Liver (tissue), 9 donors: ENCODE measurements around the gene PLXNA3. TPM values are rescaled to one million over a fixed set of nuclear protein-coding genes. Genes with fewer than 3 reads are reported as not detected.

ENCODE experiments used
- DNase-seq: peaks from one replicate; pipeline ENCODE4 v3.0.0-alpha.2; 2017; ENCODE audit warnings: low spot score
- H3K27ac ChIP-seq, 2 donors: one replicate each; pipeline ENCODE4 v1.7.0; 2013; ENCODE audit warnings: inconsistent platforms in 2 of 2, low read length in 2 of 2, control low read depth in 1 of 2, low read depth in 1 of 2, mild to moderate bottlenecking in 1 of 2
- H3K27me3 ChIP-seq, 4 donors: one replicate each; pipeline versions ENCODE4 v1.6.1 to v1.7.0; 2013; ENCODE audit warnings: low read length in 3 of 4, inconsistent platforms in 1 of 4, mild to moderate bottlenecking in 1 of 4, moderate library complexity in 1 of 4; ENCODE audit not compliant: control insufficient read depth in 4 of 4, insufficient read depth in 4 of 4
- H3K36me3 ChIP-seq, 4 donors: one replicate each; pipeline versions ENCODE4 v1.6.1 to v1.7.0; 2013; ENCODE audit warnings: low read length in 3 of 4, mild to moderate bottlenecking in 3 of 4, low read depth in 1 of 4, moderate library complexity in 1 of 4; ENCODE audit not compliant: control insufficient read depth in 4 of 4, insufficient read depth in 3 of 4
- H3K4me1 ChIP-seq, 4 donors: one replicate each; pipeline versions ENCODE4 v1.6.1 to v1.7.0; 2013; ENCODE audit warnings: low read length in 3 of 4, mild to moderate bottlenecking in 3 of 4, moderate library complexity in 1 of 4; ENCODE audit not compliant: control insufficient read depth in 4 of 4, insufficient read depth in 4 of 4
- H3K4me3 ChIP-seq, 3 donors: one replicate each; pipeline versions ENCODE4 v1.6.1 to v1.7.0; 2013; ENCODE audit warnings: low read length in 3 of 3, control low read depth in 1 of 3, low read depth in 1 of 3, mild to moderate bottlenecking in 1 of 3
- H3K9ac ChIP-seq, 2 donors: one replicate each; pipeline ENCODE4 v1.7.0; 2013; ENCODE audit warnings: low read length in 2 of 2, mild to moderate bottlenecking in 2 of 2, moderate library complexity in 2 of 2, control low read depth in 1 of 2, low read depth in 1 of 2
- H3K9me3 ChIP-seq, 4 donors: one replicate each; pipeline versions ENCODE4 v1.6.1 to v1.7.0; 2013; ENCODE audit warnings: low read length in 3 of 4; ENCODE audit not compliant: control insufficient read depth in 4 of 4
- EGR1 ChIP-seq, 2 donors: IDR thresholded peaks; 2 replicates each; pipeline ENCODE4 v1.6.1; 2016 to 2018; ENCODE audit warnings: antibody characterized with exemption in 2 of 2, low read depth in 2 of 2
- FOXA1 ChIP-seq: IDR thresholded peaks from 2 replicates; pipeline ENCODE4 v1.6.1; 2016; ENCODE audit warnings: antibody characterized with exemption
- FOXA2 ChIP-seq: IDR thresholded peaks from 2 replicates; pipeline ENCODE4 v1.6.1; 2016; ENCODE audit warnings: antibody characterized with exemption
- GABPA ChIP-seq, 2 donors: IDR thresholded peaks in 1 of 2; conservative IDR thresholded peaks in 1 of 2; 2 replicates each; pipeline ENCODE4 v1.6.1; 2016; ENCODE audit warnings: antibody characterized with exemption in 2 of 2, mild to moderate bottlenecking in 1 of 2, moderate library complexity in 1 of 2
- HNF4A ChIP-seq, 2 donors: conservative IDR thresholded peaks; 2 replicates each; pipeline ENCODE4 v1.6.1; 2016; ENCODE audit warnings: antibody characterized with exemption in 2 of 2, mild to moderate bottlenecking in 2 of 2
- HNF4G ChIP-seq: IDR thresholded peaks from 2 replicates; pipeline ENCODE4 v1.6.1; 2016; ENCODE audit warnings: antibody characterized with exemption
- JUND ChIP-seq, 2 donors: IDR thresholded peaks; 2 replicates each; pipeline ENCODE4 v1.6.1; 2016; ENCODE audit warnings: antibody characterized with exemption in 2 of 2
- NR2F2 ChIP-seq: IDR thresholded peaks from 2 replicates; pipeline ENCODE4 v1.6.1; 2016; ENCODE audit warnings: antibody characterized with exemption
- RAD21 ChIP-seq, 2 donors: IDR thresholded peaks; 2 replicates each; pipeline ENCODE4 v1.6.1; 2016; ENCODE audit warnings: antibody characterized with exemption in 2 of 2, mild to moderate bottlenecking in 2 of 2
- RXRA ChIP-seq, 2 donors: IDR thresholded peaks; 2 replicates each; pipeline ENCODE4 v1.6.1; 2017 to 2018; ENCODE audit warnings: antibody characterized with exemption in 2 of 2, mild to moderate bottlenecking in 1 of 2
- SP1 ChIP-seq: IDR thresholded peaks from 2 replicates; pipeline ENCODE4 v1.6.1; 2018; ENCODE audit warnings: antibody characterized with exemption, mild to moderate bottlenecking
- TAF1 ChIP-seq: conservative IDR thresholded peaks from 2 replicates; pipeline ENCODE4 v1.6.1; 2016; ENCODE audit warnings: antibody characterized with exemption, mild to moderate bottlenecking
- YY1 ChIP-seq: IDR thresholded peaks from 2 replicates; pipeline ENCODE4 v1.6.1; 2016; ENCODE audit warnings: antibody characterized with exemption, mild to moderate bottlenecking
- WGBS: extraction: QIAGEN DNeasy Blood & Tissue Kit; methylation state at CpG from one replicate; pipeline ENCODE4 v1.1.7; 2013; 5-methylcytosine and 5-hydroxymethylcytosine counted together
- polyA plus RNA-seq, 2 donors: library from polyadenylated mRNA; stranded (reverse) in 1 of 2; unstranded in 1 of 2; fragments of 200-250 nt in 1 of 2; fragments of >200 nt in 1 of 2; fragmentation: Nextera tagmentation in 1 of 2; extraction: Ambion mirVana in 1 of 2; gene quantifications; one replicate each; pipeline versions ENCODE4 v1.2.1 to v1.2.3, GENCODE V29; 2013 to 2015
- total RNA-seq, 2 donors: library from RNA; depleted of rRNA; stranded (reverse); fragments of >200 nt; gene quantifications; one replicate each; pipeline ENCODE4 v1.2.3, GENCODE V29; 2014
- TF ChIP-seq, protein P1 (sequence below): IDR thresholded peaks from 2 replicates; pipeline ENCODE4 v1.6.1; 2016; ENCODE audit warnings: antibody characterized with exemption, mild to moderate bottlenecking
- TF ChIP-seq, protein P2 (sequence below): IDR thresholded peaks from 2 replicates; pipeline ENCODE4 v1.6.1; 2016; ENCODE audit warnings: antibody characterized with exemption
- TF ChIP-seq, protein P3 (sequence below): fragments of 150-350 bp; IDR thresholded peaks from 2 replicates; pipeline ENCODE4 v1.5.1; 2017; ENCODE audit warnings: improper control_type of control experiment, low read depth, low read length; ENCODE audit not compliant: missing input control
- TF ChIP-seq, protein P4 (sequence below): IDR thresholded peaks from 2 replicates; pipeline ENCODE4 v1.6.1; 2016; ENCODE audit warnings: antibody characterized with exemption
- TF ChIP-seq, protein P5 (sequence below): IDR thresholded peaks from 2 replicates; pipeline ENCODE4 v1.6.1; 2016; ENCODE audit warnings: antibody characterized with exemption
- donor health status: healthy.
- donor health status: healthy.
- donor health status: healthy.
- donor health status: healthy.
- donor health status: healthy.

The PLXNA3 gene
- total and polyA plus RNA-seq, 4 donors = 1.1 to 1.7 (median 1.5) TPM

DNA sequence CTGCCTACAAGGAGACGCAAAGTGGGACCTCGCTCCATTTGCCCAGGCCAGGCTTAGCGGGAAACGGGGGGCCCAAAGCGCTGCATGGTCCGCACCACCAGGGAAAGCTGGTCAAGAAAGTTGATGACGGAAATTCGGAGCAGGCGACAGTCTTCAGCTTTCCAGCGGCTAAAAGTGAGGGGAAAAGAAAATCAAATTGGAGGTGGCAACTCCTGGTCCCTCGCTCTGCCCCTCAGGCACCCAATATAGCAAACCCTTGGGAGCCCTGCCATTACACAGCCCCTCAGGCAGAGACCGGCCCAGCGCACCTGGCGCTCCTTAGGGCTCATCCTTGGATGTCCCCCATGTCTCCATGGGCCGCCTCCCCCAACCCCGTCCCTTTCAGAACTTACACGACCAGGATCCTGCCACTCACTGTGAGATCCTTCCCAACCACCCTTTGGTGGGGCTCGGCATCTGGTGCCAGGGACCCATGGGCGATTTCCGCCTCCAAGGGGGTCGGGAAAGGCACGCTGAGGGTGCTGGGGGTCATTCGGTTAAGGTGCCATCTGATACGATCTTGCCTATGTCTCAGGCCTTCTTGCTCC lies 19.9 kb downstream of the PLXNA3 start:
- 71% methylated on average over 24 of the region's 24 CpGs for WGBS
- Histone ChIP-seq H3K9me3 (no peaks in the 10 kb centered on the region), H3K27ac (peak overlapping the region in 1 of 2 donors; percentile 29), H3K4me3 (peak overlapping the region in 2 of 3 donors; percentile 30 to 45), H3K27me3 (no peaks in the 10 kb centered on the region), H3K4me1 (peaks cover 0 to 3% (median 1%) of the 10 kb centered on the region in 4 donors), H3K9ac (no peak overlapping the region), H3K36me3 (no peaks in the 10 kb centered on the region)
- TF ChIP-seq NR2F2 (no peak), FOXA1 (no peak), EGR1 (IDR thresholded peaks at IDR 0.05; ENCODE audit: low read depth in 2 of 2) (no peak), RXRA (IDR thresholded peaks at IDR 0.05) (no peak)
- TF ChIP-seq, protein P1, sequence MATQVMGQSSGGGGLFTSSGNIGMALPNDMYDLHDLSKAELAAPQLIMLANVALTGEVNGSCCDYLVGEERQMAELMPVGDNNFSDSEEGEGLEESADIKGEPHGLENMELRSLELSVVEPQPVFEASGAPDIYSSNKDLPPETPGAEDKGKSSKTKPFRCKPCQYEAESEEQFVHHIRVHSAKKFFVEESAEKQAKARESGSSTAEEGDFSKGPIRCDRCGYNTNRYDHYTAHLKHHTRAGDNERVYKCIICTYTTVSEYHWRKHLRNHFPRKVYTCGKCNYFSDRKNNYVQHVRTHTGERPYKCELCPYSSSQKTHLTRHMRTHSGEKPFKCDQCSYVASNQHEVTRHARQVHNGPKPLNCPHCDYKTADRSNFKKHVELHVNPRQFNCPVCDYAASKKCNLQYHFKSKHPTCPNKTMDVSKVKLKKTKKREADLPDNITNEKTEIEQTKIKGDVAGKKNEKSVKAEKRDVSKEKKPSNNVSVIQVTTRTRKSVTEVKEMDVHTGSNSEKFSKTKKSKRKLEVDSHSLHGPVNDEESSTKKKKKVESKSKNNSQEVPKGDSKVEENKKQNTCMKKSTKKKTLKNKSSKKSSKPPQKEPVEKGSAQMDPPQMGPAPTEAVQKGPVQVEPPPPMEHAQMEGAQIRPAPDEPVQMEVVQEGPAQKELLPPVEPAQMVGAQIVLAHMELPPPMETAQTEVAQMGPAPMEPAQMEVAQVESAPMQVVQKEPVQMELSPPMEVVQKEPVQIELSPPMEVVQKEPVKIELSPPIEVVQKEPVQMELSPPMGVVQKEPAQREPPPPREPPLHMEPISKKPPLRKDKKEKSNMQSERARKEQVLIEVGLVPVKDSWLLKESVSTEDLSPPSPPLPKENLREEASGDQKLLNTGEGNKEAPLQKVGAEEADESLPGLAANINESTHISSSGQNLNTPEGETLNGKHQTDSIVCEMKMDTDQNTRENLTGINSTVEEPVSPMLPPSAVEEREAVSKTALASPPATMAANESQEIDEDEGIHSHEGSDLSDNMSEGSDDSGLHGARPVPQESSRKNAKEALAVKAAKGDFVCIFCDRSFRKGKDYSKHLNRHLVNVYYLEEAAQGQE = no peak
- no peak for DNase-seq

DNA sequence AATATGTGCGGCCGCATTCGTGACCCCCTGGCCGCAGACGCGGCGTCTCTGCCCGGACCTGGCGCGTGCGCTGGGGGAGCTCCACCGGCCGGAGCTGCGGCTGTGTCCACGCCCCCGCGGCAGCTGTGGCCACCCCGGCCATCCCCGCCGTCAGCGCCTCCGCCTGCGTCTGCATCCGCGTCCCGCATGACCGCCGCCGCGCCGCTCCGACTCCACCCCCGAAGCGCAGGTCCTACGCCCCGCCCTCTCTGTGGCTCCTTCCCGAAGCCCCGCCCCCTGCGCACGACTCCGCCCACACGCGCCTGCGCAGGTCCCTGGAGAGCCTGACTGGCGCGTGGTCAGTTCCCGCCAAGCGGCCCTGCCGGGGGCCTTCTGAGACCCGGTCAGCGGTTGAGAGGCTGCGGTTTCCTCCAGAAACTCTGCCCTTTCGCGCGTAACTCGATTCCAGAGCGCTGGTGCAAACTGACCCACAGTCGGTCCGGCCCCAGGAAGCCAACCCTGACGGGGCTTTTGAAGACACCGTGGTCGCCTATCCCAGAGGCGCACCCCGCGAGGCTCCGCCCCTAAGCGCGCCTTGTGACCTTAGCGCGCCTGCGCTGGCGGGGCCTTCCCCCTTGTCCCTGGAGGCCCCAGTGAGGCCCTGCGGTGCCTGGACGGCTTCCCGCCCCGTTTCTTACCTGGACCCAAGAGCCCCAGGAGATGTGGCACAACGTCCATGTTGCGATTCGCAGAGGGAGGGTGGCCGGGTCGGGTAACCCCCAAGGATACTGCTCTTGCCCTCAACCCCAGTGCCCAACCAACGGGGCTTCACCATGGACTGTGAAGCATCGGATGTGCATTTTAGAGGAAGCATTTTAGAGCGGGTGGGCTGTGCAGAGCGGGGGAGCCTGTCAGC lies 20.9 kb downstream of the PLXNA3 start, which contains the start of gene LAGE3:
Gene LAGE3, minus strand, starts transcription at position 554 of the 895 bp plus-strand sequence. Its CDS starts 366 bp downstream, at position 188.
- peak within 1 kb of the TSS in 1 of 2 donors; percentile 62 for H3K9ac ChIP-seq
- TF ChIP-seq, protein P1 = no peak
- TF ChIP-seq EGR1 (IDR thresholded peaks at IDR 0.05; ENCODE audit: low read depth in 2 of 2) (no peak), GABPA (IDR thresholded peaks at IDR 0.05 in 1 of 2, conservative IDR thresholded peaks at IDR 0.05 in 1 of 2) (peak in 1 of 2 donors; percentile 25), HNF4A (conservative IDR thresholded peaks at IDR 0.05) (no peak), JUND (IDR thresholded peaks at IDR 0.05) (no peak), HNF4G (no peak), TAF1 (no peak), NR2F2 (peak; percentile 14), RXRA (IDR thresholded peaks at IDR 0.05) (no peak), YY1 (no peak), RAD21 (IDR thresholded peaks at IDR 0.05) (no peak), FOXA1 (no peak), SP1 (peak; percentile 77), FOXA2 (no peak)
- TF ChIP-seq, protein P2, sequence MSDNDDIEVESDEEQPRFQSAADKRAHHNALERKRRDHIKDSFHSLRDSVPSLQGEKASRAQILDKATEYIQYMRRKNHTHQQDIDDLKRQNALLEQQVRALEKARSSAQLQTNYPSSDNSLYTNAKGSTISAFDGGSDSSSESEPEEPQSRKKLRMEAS = peak; percentile 78
- TF ChIP-seq, protein P3, sequence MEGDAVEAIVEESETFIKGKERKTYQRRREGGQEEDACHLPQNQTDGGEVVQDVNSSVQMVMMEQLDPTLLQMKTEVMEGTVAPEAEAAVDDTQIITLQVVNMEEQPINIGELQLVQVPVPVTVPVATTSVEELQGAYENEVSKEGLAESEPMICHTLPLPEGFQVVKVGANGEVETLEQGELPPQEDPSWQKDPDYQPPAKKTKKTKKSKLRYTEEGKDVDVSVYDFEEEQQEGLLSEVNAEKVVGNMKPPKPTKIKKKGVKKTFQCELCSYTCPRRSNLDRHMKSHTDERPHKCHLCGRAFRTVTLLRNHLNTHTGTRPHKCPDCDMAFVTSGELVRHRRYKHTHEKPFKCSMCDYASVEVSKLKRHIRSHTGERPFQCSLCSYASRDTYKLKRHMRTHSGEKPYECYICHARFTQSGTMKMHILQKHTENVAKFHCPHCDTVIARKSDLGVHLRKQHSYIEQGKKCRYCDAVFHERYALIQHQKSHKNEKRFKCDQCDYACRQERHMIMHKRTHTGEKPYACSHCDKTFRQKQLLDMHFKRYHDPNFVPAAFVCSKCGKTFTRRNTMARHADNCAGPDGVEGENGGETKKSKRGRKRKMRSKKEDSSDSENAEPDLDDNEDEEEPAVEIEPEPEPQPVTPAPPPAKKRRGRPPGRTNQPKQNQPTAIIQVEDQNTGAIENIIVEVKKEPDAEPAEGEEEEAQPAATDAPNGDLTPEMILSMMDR = no peak
- TF ChIP-seq, protein P4, sequence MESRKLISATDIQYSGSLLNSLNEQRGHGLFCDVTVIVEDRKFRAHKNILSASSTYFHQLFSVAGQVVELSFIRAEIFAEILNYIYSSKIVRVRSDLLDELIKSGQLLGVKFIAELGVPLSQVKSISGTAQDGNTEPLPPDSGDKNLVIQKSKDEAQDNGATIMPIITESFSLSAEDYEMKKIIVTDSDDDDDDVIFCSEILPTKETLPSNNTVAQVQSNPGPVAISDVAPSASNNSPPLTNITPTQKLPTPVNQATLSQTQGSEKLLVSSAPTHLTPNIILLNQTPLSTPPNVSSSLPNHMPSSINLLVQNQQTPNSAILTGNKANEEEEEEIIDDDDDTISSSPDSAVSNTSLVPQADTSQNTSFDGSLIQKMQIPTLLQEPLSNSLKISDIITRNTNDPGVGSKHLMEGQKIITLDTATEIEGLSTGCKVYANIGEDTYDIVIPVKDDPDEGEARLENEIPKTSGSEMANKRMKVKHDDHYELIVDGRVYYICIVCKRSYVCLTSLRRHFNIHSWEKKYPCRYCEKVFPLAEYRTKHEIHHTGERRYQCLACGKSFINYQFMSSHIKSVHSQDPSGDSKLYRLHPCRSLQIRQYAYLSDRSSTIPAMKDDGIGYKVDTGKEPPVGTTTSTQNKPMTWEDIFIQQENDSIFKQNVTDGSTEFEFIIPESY = no peak
- TF ChIP-seq, protein P5, sequence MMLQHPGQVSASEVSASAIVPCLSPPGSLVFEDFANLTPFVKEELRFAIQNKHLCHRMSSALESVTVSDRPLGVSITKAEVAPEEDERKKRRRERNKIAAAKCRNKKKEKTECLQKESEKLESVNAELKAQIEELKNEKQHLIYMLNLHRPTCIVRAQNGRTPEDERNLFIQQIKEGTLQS = no peak
- 4% methylated on average over 85 of the region's 85 CpGs for WGBS

More for the DNA sequence above, 20.9 kb downstream of the PLXNA3 start, which contains the start of gene LAGE3:
- peak; percentile 98 for DNase-seq
- Histone ChIP-seq H3K27ac (peak within 1 kb of the TSS; percentile 76 to 91), H3K27me3 (no peaks in the 10 kb centered on the region), H3K4me1 (peaks cover 0 to 7% (median 3%) of the 10 kb centered on the region in 4 donors), H3K9me3 (no peaks in the 10 kb centered on the region), H3K4me3 (peak within 1 kb of the TSS in 2 of 3 donors; percentile 30 to 45), H3K36me3 (no peaks in the 10 kb centered on the region)
